HCT116 (cell line): ENCODE data around the gene MOB3B.

Experiments used
- CTCF ChIP-seq, 3 experiments: fragments of 200-600 bp in 1 of 3; sonication (generic) in 1 of 3; IDR thresholded peaks in 2 of 3; conservative IDR thresholded peaks in 1 of 3; 2 replicates each; pipeline ENCODE4 v1.5.1; 2012 to 2017; ENCODE audit warnings: low read depth in 2 of 3, low read length in 2 of 3, antibody characterized with exemption in 1 of 3, borderline replicate concordance in 1 of 3, control low read depth in 1 of 3, mild to moderate bottlenecking in 1 of 3, mixed read lengths in 1 of 3, mixed run types in 1 of 3, moderate library complexity in 1 of 3; ENCODE audit not compliant: insufficient read depth in 1 of 3
- EZH2phosphoT487 ChIP-seq: fragments of 200-600 bp; IDR thresholded peaks from 2 replicates; pipeline ENCODE4 v1.6.1; 2018; ENCODE audit warnings: antibody characterized with exemption, borderline replicate concordance
- SP1 ChIP-seq: IDR thresholded peaks from 2 replicates; pipeline ENCODE4 v1.6.1; 2012; ENCODE audit warnings: low read depth
- ZNF274 ChIP-seq: fragments of 200-500 bp; sonication (Bioruptor generic); IDR thresholded peaks from 2 replicates; pipeline ENCODE4 v1.6.1; 2014; ENCODE audit warnings: mild to moderate bottlenecking, low read depth, low read length, inconsistent platforms

GRCh38 chr9:27485158-27485557 is 44.5 kb downstream of the MOB3B start:
- no peak for TF ChIP-seq CTCF (IDR thresholded peaks at IDR 0.05 in 2 of 3, conservative IDR thresholded peaks at IDR 0.05 in 1 of 3; ENCODE audit: borderline replicate concordance in 1 of 3, insufficient read depth in 1 of 3, low read depth in 2 of 3, low read length in 2 of 3)
- TF ChIP-seq EZH2phosphoT487, result no peak
- no peak for TF ChIP-seq SP1
- TF ChIP-seq ZNF274, result no peak
